AG10803 (cell line): Measurements from ENCODE around the gene GOLGA1.

Experiments used
- DNase-seq: peaks from one replicate; pipeline ENCODE4 v3.0.0; 2010; ENCODE audit warnings: low read depth
- H3K4me3 ChIP-seq: 2 replicates; pipeline ENCODE4 v1.5.1; 2011; ENCODE audit warnings: mild to moderate bottlenecking, low read length, control low read depth
- TF ChIP-seq, protein P1 (sequence below): conservative IDR thresholded peaks from 2 replicates; pipeline ENCODE4 v1.5.1; 2011; ENCODE audit warnings: mild to moderate bottlenecking, low read length, control low read depth, inconsistent platforms

Gene GOLGA1

GRCh38 chr9:124884376-124884775 lies 56.5 kb downstream of the GOLGA1 start:
- TF ChIP-seq, protein P1, sequence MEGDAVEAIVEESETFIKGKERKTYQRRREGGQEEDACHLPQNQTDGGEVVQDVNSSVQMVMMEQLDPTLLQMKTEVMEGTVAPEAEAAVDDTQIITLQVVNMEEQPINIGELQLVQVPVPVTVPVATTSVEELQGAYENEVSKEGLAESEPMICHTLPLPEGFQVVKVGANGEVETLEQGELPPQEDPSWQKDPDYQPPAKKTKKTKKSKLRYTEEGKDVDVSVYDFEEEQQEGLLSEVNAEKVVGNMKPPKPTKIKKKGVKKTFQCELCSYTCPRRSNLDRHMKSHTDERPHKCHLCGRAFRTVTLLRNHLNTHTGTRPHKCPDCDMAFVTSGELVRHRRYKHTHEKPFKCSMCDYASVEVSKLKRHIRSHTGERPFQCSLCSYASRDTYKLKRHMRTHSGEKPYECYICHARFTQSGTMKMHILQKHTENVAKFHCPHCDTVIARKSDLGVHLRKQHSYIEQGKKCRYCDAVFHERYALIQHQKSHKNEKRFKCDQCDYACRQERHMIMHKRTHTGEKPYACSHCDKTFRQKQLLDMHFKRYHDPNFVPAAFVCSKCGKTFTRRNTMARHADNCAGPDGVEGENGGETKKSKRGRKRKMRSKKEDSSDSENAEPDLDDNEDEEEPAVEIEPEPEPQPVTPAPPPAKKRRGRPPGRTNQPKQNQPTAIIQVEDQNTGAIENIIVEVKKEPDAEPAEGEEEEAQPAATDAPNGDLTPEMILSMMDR = no peak
- H3K4me3 ChIP-seq = no peak overlapping the region
- DNase-seq = no peak

DNA sequence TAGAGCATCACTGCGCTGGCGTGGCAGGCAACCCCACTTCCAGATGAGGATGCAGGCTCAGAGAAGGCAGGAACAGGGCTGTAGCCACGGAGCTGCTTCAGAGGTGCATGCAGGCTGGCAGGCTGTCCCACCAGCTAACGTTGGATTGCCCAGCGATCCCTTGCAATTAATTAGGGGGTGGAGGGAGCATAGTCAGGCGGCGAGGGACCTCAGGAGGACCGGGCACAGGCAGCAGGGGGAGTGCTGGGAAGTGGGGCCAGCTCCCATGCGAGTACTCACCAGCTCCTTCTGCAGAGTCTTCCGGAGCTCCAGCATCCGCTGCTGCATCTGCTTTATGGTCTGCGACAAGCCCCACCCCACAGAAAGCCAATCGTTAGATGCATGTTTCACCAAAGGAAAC lies 58.7 kb downstream of the GOLGA1 start:
- H3K4me3 ChIP-seq = no peak overlapping the region
- TF ChIP-seq, protein P1 = no peak

DNA sequence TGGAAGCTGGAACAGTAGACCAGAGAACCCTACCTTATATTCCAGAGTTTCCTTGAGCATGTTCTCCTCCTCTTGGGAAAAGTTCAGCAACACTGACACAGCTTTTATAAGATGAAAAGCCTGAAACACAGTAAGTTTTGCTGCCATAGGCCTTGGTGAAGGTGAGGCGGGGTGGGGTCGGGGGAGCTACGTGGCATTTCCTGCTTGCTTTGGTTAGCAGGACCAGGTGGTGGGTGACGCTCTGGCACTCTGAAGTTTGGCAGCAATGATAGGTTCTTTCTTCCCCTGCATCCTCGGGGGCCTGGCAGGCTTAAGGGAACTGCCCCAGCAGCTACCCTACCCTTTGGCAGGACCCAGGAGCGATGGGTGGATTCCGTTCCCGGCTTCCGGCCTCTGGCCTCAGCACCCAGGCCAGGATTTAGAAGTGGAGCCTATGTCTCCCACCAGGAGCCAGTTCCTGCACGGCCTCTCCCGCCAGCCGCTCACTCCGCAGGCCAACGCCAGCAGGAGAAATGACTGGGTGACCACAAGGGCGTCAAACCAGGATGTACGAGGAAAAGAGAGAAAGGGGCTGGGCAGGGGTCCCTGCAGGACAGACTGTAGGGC lies 59.6 kb downstream of the GOLGA1 start:
- DNase-seq = no peak
- TF ChIP-seq, protein P1 = no peak
- H3K4me3 ChIP-seq = no peak overlapping the region

More for the DNA sequence above, 58.7 kb downstream of the GOLGA1 start:
- DNase-seq = no peak

- H3K4me3 ChIP-seq = no peak overlapping the region
- no peak for DNase-seq
- TF ChIP-seq, protein P1 = no peak
Observed at GRCh38 chr9:124880501-124880900, 60.4 kb downstream of the GOLGA1 start.

DNA sequence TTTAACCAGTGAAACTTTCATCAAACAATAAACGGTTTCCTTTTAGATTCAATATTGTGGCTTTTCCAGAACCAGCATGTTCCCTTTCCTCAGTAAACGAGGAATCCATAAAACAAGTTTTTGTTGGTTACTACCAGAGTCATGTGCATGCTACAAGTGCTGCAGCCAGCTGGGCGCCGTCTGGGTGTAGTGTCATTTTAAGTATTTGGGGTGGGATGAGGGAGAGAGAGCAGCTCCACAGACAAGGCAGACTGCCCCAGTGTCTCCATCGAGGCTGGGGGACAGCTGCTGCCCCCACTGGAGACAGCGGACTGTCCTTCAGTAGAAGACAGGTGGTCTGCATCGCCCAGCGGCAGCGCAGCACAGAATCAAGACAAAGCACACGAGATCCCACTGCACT lies 61.7 kb downstream of the GOLGA1 start:
- no peak overlapping the region for H3K4me3 ChIP-seq
- TF ChIP-seq, protein P1 = no peak
- no peak for DNase-seq

GRCh38 chr9:124878518-124878917 lies 62.4 kb downstream of the GOLGA1 start:
- no peak for DNase-seq
- H3K4me3 ChIP-seq = no peak overlapping the region
- TF ChIP-seq, protein P1 = no peak

GRCh38 chr9:124878021-124878420 lies 62.9 kb downstream of the GOLGA1 start:
- no peak for DNase-seq
- no peak overlapping the region for H3K4me3 ChIP-seq
- TF ChIP-seq, protein P1 = no peak
